CD4-positive, alpha-beta T cell treated with Interferon gamma for 1 hour (primary cell): Measurements from ENCODE around the gene ZC2HC1B.
A peak's percentile ranks its signal among the peaks of the same experiment; 100 is the strongest.
"Not testable (repeated sequence)": the region's sequence is repeated elsewhere in the genome, so short reads cannot be mapped to it uniquely, and the experiment has no call there.

Experiments used
- DNase-seq: peaks from one replicate; pipeline ENCODE4 v3.0.0-alpha.2; 2020

The ZC2HC1B gene

GRCh38 chr6:143864234-143864633 is at the start of gene ZC2HC1B:
ZC2HC1B (plus strand) TSS chr6:143864474; CDS start chr6:143864540, 66 bp downstream.
- DNase-seq = no peak

GRCh38 chr6:143817621-143818020 is 46.7 kb upstream of the ZC2HC1B start:
- DNase-seq = no peak

GRCh38 chr6:143821359-143821758 is 42.9 kb upstream of the ZC2HC1B start:
- no peak for DNase-seq

GRCh38 chr6:143822584-143823024 is 41.7 kb upstream of the ZC2HC1B start:
- no peak for DNase-seq

GRCh38 chr6:143823548-143823947 is 40.7 kb upstream of the ZC2HC1B start:
- no peak for DNase-seq

GRCh38 chr6:143828572-143828971 is 35.7 kb upstream of the ZC2HC1B start:
- no peak for DNase-seq

- DNase-seq = no peak
Measured at GRCh38 chr6:143836150-143836549, 28.1 kb upstream of the ZC2HC1B start.

- DNase-seq = no peak
Measured at GRCh38 chr6:143838395-143838794, 25.9 kb upstream of the ZC2HC1B start.

GRCh38 chr6:143839196-143839595 is 25.1 kb upstream of the ZC2HC1B start:
- no peak for DNase-seq

- no peak for DNase-seq
Measured at GRCh38 chr6:143840595-143841265, 23.5 kb upstream of the ZC2HC1B start.

GRCh38 chr6:143842461-143842901 is 21.8 kb upstream of the ZC2HC1B start:
- no peak for DNase-seq

GRCh38 chr6:143842902-143843676 is 21.2 kb upstream of the ZC2HC1B start, which contains the start of gene LTV1:
LTV1 (plus strand) TSS chr6:143843338; CDS start chr6:143843478, 140 bp downstream.
- peak; percentile 92 for DNase-seq

GRCh38 chr6:143843677-143843999 is 20.6 kb upstream of the ZC2HC1B start:
- no peak for DNase-seq

GRCh38 chr6:143844006-143844405 is 20.3 kb upstream of the ZC2HC1B start:
- DNase-seq = no peak

GRCh38 chr6:143845033-143845432 is 19.2 kb upstream of the ZC2HC1B start:
- DNase-seq = no peak

- DNase-seq = not testable (repeated sequence)
Measured at GRCh38 chr6:143851706-143852105, 12.6 kb upstream of the ZC2HC1B start.

- not testable (repeated sequence) for DNase-seq
Measured at GRCh38 chr6:143855057-143855456, 9.2 kb upstream of the ZC2HC1B start.

- DNase-seq = not testable (repeated sequence)
Measured at GRCh38 chr6:143856762-143857161, 7.5 kb upstream of the ZC2HC1B start.

- no peak for DNase-seq
Measured at GRCh38 chr6:143857651-143858050, 6.6 kb upstream of the ZC2HC1B start.

- DNase-seq = no peak
Measured at GRCh38 chr6:143859891-143860660, 4.2 kb upstream of the ZC2HC1B start.

- no peak for DNase-seq
Measured at GRCh38 chr6:143863771-143864170, 503 bp upstream of the ZC2HC1B start.

GRCh38 chr6:143867236-143867635 is 3.0 kb downstream of the ZC2HC1B start:
- no peak for DNase-seq

- not testable (repeated sequence) for DNase-seq
Measured at GRCh38 chr6:143868808-143869207, 4.5 kb downstream of the ZC2HC1B start.
